ENCODE data around the gene DNAJC30.

The DNAJC30 gene

GRCh38 chr7:73704640-73705550 lies 21.6 kb upstream of the DNAJC30 start:
- CTCF ChIA-PET: interaction anchor here (0.6 to 2.3 kb wide), 10 partner anchors 7 to 1757 kb away, joined by 3 to 8 read pairs (median 3); no protein-coding TSS in a partner anchor
- Histone ChIP-seq H3K4me3 (ENCODE audit: control insufficient read depth in 1 of 7, extremely low read depth in 1 of 7, insufficient read depth in 4 of 7, low read depth in 2 of 7, low read length in 6 of 7) (no peak overlapping the region), H3K27ac (ENCODE audit: insufficient read depth in 1 of 2, low read depth in 1 of 2, low read length in 2 of 2, poor library complexity in 1 of 2, severe bottlenecking in 2 of 2) (no peak overlapping the region), H3K27me3 (replicated peaks in 2 of 5; ENCODE audit: control insufficient read depth in 4 of 5, insufficient read depth in 5 of 5, low read length in 4 of 5) (peaks cover 0 to 90% (median 40%) of the 10 kb centered on the region in 5 experiments), H3K9me3 (ENCODE audit: control extremely low read depth in 1 of 5, control insufficient read depth in 4 of 5, insufficient read depth in 2 of 5, low read depth in 1 of 5, low read length in 4 of 5) (no peaks in the 10 kb centered on the region), H3K4me1 (ENCODE audit: control extremely low read depth in 1 of 4, control insufficient read depth in 4 of 4, insufficient read depth in 4 of 4, low read length in 3 of 4) (peaks cover 0 to 19% (median 6%) of the 10 kb centered on the region in 4 experiments), H3K36me3 (ENCODE audit: control insufficient read depth in 4 of 4, insufficient read depth in 4 of 4, low read length in 3 of 4) (no peaks in the 10 kb centered on the region)
- POLR2A ChIA-PET: interaction anchor here (0.6 kb wide), 1 partner anchor 51 kb away, joined by 3 read pairs; no protein-coding TSS in a partner anchor
- no peak for DNase-seq
- 76% methylated on average over 20 of the region's 23 CpGs for WGBS (ENCODE audit: insufficient coverage)

- no peak overlapping the region for H3K27ac ChIP-seq (ENCODE audit: insufficient read depth in 1 of 2, low read depth in 1 of 2, low read length in 2 of 2, poor library complexity in 1 of 2, severe bottlenecking in 2 of 2)
- H3K27me3 ChIP-seq (replicated peaks in 2 of 5; ENCODE audit: control insufficient read depth in 4 of 5, insufficient read depth in 5 of 5, low read length in 4 of 5): peaks cover 0 to 85% (median 40%) of the 10 kb centered on the region in 5 experiments
- POLR2A ChIA-PET: no interaction called here
- H3K9me3 ChIP-seq (ENCODE audit: control extremely low read depth in 1 of 5, control insufficient read depth in 4 of 5, insufficient read depth in 2 of 5, low read depth in 1 of 5, low read length in 4 of 5): no peaks in the 10 kb centered on the region
- CTCF ChIA-PET: interaction anchor here (0.6 to 1.6 kb wide), 7 partner anchors 10 to 1756 kb away, joined by 3 to 6 read pairs (median 3); no protein-coding TSS in a partner anchor
- DNase-seq: peak; percentile 48 to 72 (median 69)
- 23% methylated on average over 29 of the region's 45 CpGs for WGBS (ENCODE audit: insufficient coverage)
- peaks cover 0 to 19% (median 6%) of the 10 kb centered on the region in 4 experiments for H3K4me1 ChIP-seq (ENCODE audit: control extremely low read depth in 1 of 4, control insufficient read depth in 4 of 4, insufficient read depth in 4 of 4, low read length in 3 of 4)
- H3K36me3 ChIP-seq (ENCODE audit: control insufficient read depth in 4 of 4, insufficient read depth in 4 of 4, low read length in 3 of 4): peaks cover 0 to 7% (median 3%) of the 10 kb centered on the region in 4 experiments
- no peak overlapping the region for H3K4me3 ChIP-seq (ENCODE audit: control insufficient read depth in 1 of 7, extremely low read depth in 1 of 7, insufficient read depth in 4 of 7, low read depth in 2 of 7, low read length in 6 of 7)
Measured at GRCh38 chr7:73703757-73704639, 20.7 kb upstream of the DNAJC30 start.

DNA sequence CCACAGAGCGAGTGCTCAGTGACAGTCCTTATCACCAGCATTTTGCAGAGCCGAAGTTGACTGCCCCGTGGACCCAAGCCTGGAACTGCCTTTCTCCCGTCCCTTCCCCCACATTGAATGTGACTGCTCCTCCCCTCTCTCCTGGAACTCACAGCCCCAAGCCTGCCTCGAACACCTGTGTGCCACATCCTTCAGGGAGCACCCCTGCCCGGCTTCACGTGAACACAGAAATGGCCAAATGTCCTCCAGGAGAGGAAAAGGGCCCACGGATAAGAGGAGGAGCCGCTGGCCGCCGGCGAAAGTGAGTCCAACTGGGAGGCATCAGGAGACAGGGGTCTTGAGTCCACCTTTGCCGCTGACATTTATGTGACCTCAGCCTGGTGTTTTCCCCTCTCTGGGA lies 20.0 kb upstream of the DNAJC30 start:
- Histone ChIP-seq H3K27me3 (replicated peaks in 2 of 5; ENCODE audit: control insufficient read depth in 4 of 5, insufficient read depth in 5 of 5, low read length in 4 of 5) (peaks cover 0 to 78% (median 36%) of the 10 kb centered on the region in 5 experiments), H3K9me3 (ENCODE audit: control extremely low read depth in 1 of 5, control insufficient read depth in 4 of 5, insufficient read depth in 2 of 5, low read depth in 1 of 5, low read length in 4 of 5) (no peaks in the 10 kb centered on the region), H3K36me3 (ENCODE audit: control insufficient read depth in 4 of 4, insufficient read depth in 4 of 4, low read length in 3 of 4) (peaks cover 0 to 14% (median 6%) of the 10 kb centered on the region in 4 experiments), H3K4me1 (ENCODE audit: control extremely low read depth in 1 of 4, control insufficient read depth in 4 of 4, insufficient read depth in 4 of 4, low read length in 3 of 4) (peaks cover 0 to 19% (median 6%) of the 10 kb centered on the region in 4 experiments), H3K27ac (ENCODE audit: insufficient read depth in 1 of 2, low read depth in 1 of 2, low read length in 2 of 2, poor library complexity in 1 of 2, severe bottlenecking in 2 of 2) (no peak overlapping the region), H3K4me3 (ENCODE audit: control insufficient read depth in 1 of 7, extremely low read depth in 1 of 7, insufficient read depth in 4 of 7, low read depth in 2 of 7, low read length in 6 of 7) (no peak overlapping the region)
- DNase-seq: no peak
- POLR2A ChIA-PET: interaction anchor here (0.8 kb wide), 1 partner anchor 86 kb away, joined by 3 read pairs; no protein-coding TSS in a partner anchor
- 57% methylated on average over 11 of the region's 13 CpGs for WGBS (ENCODE audit: insufficient coverage)
- CTCF ChIA-PET: interaction anchor here (0.7 to 1.9 kb wide), 5 partner anchors 9 to 96 kb away, joined by 3 to 12 read pairs (median 6); no protein-coding TSS in a partner anchor

DNA sequence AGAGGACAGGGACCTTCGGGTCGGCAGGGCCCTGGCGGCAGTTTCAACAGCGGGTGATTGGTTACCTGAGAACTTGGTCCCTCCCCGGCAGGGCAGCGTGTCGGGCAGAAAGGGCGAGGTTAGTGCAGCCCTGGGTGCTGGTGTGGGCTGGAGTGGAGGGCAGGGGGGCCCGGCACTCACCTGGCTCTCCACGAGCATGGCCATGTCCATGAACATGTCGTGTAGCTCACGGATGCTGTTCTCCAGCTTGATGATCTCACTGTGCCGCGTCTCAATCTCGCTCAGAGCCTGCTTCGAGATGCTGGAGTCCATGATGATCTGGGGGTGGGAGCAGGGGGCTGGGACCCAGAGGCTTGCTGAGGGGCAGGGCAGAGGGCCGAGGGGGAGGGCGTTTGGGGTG lies 19.4 kb upstream of the DNAJC30 start:
- WGBS (ENCODE audit: insufficient coverage): 85% methylated on average over 18 of the region's 18 CpGs
- Histone ChIP-seq H3K36me3 (ENCODE audit: control insufficient read depth in 4 of 4, insufficient read depth in 4 of 4, low read length in 3 of 4) (peaks cover 0 to 19% (median 8%) of the 10 kb centered on the region in 4 experiments), H3K4me1 (ENCODE audit: control extremely low read depth in 1 of 4, control insufficient read depth in 4 of 4, insufficient read depth in 4 of 4, low read length in 3 of 4) (peaks cover 0 to 19% (median 6%) of the 10 kb centered on the region in 4 experiments), H3K4me3 (ENCODE audit: control insufficient read depth in 1 of 7, extremely low read depth in 1 of 7, insufficient read depth in 4 of 7, low read depth in 2 of 7, low read length in 6 of 7) (no peak overlapping the region), H3K27me3 (replicated peaks in 2 of 5; ENCODE audit: control insufficient read depth in 4 of 5, insufficient read depth in 5 of 5, low read length in 4 of 5) (peaks cover 0 to 76% (median 35%) of the 10 kb centered on the region in 5 experiments), H3K27ac (ENCODE audit: insufficient read depth in 1 of 2, low read depth in 1 of 2, low read length in 2 of 2, poor library complexity in 1 of 2, severe bottlenecking in 2 of 2) (no peak overlapping the region), H3K9me3 (ENCODE audit: control extremely low read depth in 1 of 5, control insufficient read depth in 4 of 5, insufficient read depth in 2 of 5, low read depth in 1 of 5, low read length in 4 of 5) (no peaks in the 10 kb centered on the region)
- ChIA-PET POLR2A (interaction anchor here (0.8 kb wide), 1 partner anchor 86 kb away, joined by 3 read pairs; no protein-coding TSS in a partner anchor), CTCF (interaction anchor here (0.7 to 2.4 kb wide), 11 partner anchors 9 to 96 kb away, joined by 3 to 12 read pairs (median 5); no protein-coding TSS in a partner anchor)
- no peak for DNase-seq

GRCh38 chr7:73702226-73702625 lies 19.0 kb upstream of the DNAJC30 start:
- DNase-seq: no peak
- peaks cover 0 to 16% (median 5%) of the 10 kb centered on the region in 4 experiments for H3K4me1 ChIP-seq (ENCODE audit: control extremely low read depth in 1 of 4, control insufficient read depth in 4 of 4, insufficient read depth in 4 of 4, low read length in 3 of 4)
- WGBS (ENCODE audit: insufficient coverage): 67% methylated on average over 3 of the region's 8 CpGs
- no peak overlapping the region for H3K4me3 ChIP-seq (ENCODE audit: control insufficient read depth in 1 of 7, extremely low read depth in 1 of 7, insufficient read depth in 4 of 7, low read depth in 2 of 7, low read length in 6 of 7)
- peaks cover 0 to 24% (median 12%) of the 10 kb centered on the region in 4 experiments for H3K36me3 ChIP-seq (ENCODE audit: control insufficient read depth in 4 of 4, insufficient read depth in 4 of 4, low read length in 3 of 4)
- H3K27me3 ChIP-seq (replicated peaks in 2 of 5; ENCODE audit: control insufficient read depth in 4 of 5, insufficient read depth in 5 of 5, low read length in 4 of 5): peaks cover 0 to 73% (median 33%) of the 10 kb centered on the region in 5 experiments
- POLR2A ChIA-PET: interaction anchor here (0.8 kb wide), 1 partner anchor 85 kb away, joined by 3 read pairs; no protein-coding TSS in a partner anchor
- H3K9me3 ChIP-seq (ENCODE audit: control extremely low read depth in 1 of 5, control insufficient read depth in 4 of 5, insufficient read depth in 2 of 5, low read depth in 1 of 5, low read length in 4 of 5): no peaks in the 10 kb centered on the region
- CTCF ChIA-PET: interaction anchor here (0.7 to 2.4 kb wide), 12 partner anchors 10 to 95 kb away, joined by 3 to 12 read pairs (median 5); no protein-coding TSS in a partner anchor
- no peak overlapping the region for H3K27ac ChIP-seq (ENCODE audit: insufficient read depth in 1 of 2, low read depth in 1 of 2, low read length in 2 of 2, poor library complexity in 1 of 2, severe bottlenecking in 2 of 2)

DNA sequence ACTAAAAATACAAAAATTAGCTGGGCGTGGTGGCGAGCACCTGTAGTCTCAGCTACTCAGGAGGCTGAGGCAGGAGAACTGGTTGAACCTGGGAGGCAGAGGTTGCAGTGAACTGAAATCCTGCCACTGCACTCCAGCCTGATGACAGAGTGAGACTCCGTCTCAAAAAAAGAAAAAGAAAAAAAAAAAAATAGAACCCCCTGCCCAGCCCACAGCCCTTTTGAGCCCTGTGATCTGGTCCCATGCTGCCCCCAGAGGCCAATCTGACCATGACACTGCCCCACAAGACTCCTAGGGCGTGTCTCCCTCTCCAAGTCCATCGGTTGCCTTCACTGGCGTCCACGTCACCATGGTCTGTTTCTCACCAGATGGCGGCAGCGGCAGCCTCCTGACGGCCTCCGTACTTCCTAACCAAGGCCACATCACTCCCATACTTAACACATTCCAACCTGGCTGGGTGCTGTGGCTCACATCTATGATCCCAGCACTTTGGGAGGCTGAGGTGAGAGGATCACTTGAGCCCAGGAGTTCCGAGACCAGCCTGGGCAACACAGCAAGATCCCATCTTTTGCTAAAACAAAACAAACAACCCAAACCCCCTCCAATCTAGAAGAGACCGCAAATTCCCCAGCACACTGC lies 18.2 kb upstream of the DNAJC30 start:
- Histone ChIP-seq H3K4me3 (ENCODE audit: control insufficient read depth in 1 of 7, extremely low read depth in 1 of 7, insufficient read depth in 4 of 7, low read depth in 2 of 7, low read length in 6 of 7) (no peak overlapping the region), H3K27ac (ENCODE audit: insufficient read depth in 1 of 2, low read depth in 1 of 2, low read length in 2 of 2, poor library complexity in 1 of 2, severe bottlenecking in 2 of 2) (no peak overlapping the region), H3K4me1 (ENCODE audit: control extremely low read depth in 1 of 4, control insufficient read depth in 4 of 4, insufficient read depth in 4 of 4, low read length in 3 of 4) (peaks cover 0 to 10% (median 3%) of the 10 kb centered on the region in 4 experiments), H3K36me3 (ENCODE audit: control insufficient read depth in 4 of 4, insufficient read depth in 4 of 4, low read length in 3 of 4) (peaks cover 4 to 31% (median 17%) of the 10 kb centered on the region in 4 experiments), H3K27me3 (replicated peaks in 2 of 5; ENCODE audit: control insufficient read depth in 4 of 5, insufficient read depth in 5 of 5, low read length in 4 of 5) (peaks cover 0 to 65% (median 30%) of the 10 kb centered on the region in 5 experiments), H3K9me3 (ENCODE audit: control extremely low read depth in 1 of 5, control insufficient read depth in 4 of 5, insufficient read depth in 2 of 5, low read depth in 1 of 5, low read length in 4 of 5) (no peaks in the 10 kb centered on the region)
- CTCF ChIA-PET: interaction anchor here (0.8 to 2.4 kb wide), 18 partner anchors 9 to 94 kb away, joined by 3 to 12 read pairs (median 5); no protein-coding TSS in a partner anchor
- 72% methylated on average over 10 of the region's 13 CpGs for WGBS (ENCODE audit: insufficient coverage)
- POLR2A ChIA-PET: no interaction called here
- peak in 2 of 3 donors; percentile 53 to 57 for DNase-seq
